DOHH2 (cell line): Measurements from ENCODE around the gene UPF3A.

Experiments used
- H3F3A ChIP-seq: fragments of 200-600 bp; sonication (generic), shearing (Covaris generic); 2 replicates; pipeline ENCODE4 v1.6.0; 2016; ENCODE audit warnings: antibody characterized with exemption, mild to moderate bottlenecking; ENCODE audit not compliant: control insufficient read depth, insufficient read depth
- H3K27ac ChIP-seq: fragments of 200-600 bp; sonication (generic); 2 replicates; pipeline ENCODE4 v1.5.1; 2014; ENCODE audit warnings: low read depth, mild to moderate bottlenecking, low read length, moderate library complexity
- H3K27me3 ChIP-seq: fragments of 200-600 bp; sonication (generic); 2 replicates; pipeline ENCODE4 v1.6.1; 2014; ENCODE audit warnings: mild to moderate bottlenecking, low read length, mixed read lengths; ENCODE audit not compliant: control insufficient read depth
- H3K36me3 ChIP-seq: fragments of 200-600 bp; sonication (generic); 2 replicates; pipeline ENCODE4 v1.6.1; 2014; ENCODE audit warnings: mild to moderate bottlenecking, low read length, moderate library complexity, mixed read lengths; ENCODE audit not compliant: control insufficient read depth
- H3K4me1 ChIP-seq: fragments of 200-600 bp; sonication (generic); 2 replicates; pipeline ENCODE4 v1.6.1; 2014; ENCODE audit warnings: mild to moderate bottlenecking, low read length, mixed read lengths; ENCODE audit not compliant: control insufficient read depth
- H3K4me2 ChIP-seq: fragments of 200-600 bp; sonication (generic); 2 replicates; pipeline ENCODE4 v1.6.0; 2014; ENCODE audit warnings: mild to moderate bottlenecking, low read length, moderate library complexity
- H3K4me3 ChIP-seq: fragments of 200-600 bp; sonication (generic); 2 replicates; pipeline ENCODE4 v1.5.1; 2014; ENCODE audit warnings: mild to moderate bottlenecking, low read length, mixed read lengths
- H3K79me2 ChIP-seq: fragments of 200-600 bp; sonication (generic); 2 replicates; pipeline ENCODE4 v1.6.1; 2014; ENCODE audit warnings: mild to moderate bottlenecking, low read length, mixed read lengths; ENCODE audit not compliant: control insufficient read depth
- H3K9me2 ChIP-seq: fragments of 200-600 bp; sonication (generic); replicated peaks from 2 replicates; pipeline ENCODE4 v1.6.1; 2014; ENCODE audit warnings: mild to moderate bottlenecking, low read length, mixed read lengths; ENCODE audit not compliant: control insufficient read depth
- H3K9me3 ChIP-seq: fragments of 200-600 bp; sonication (generic); 2 replicates; pipeline ENCODE4 v1.6.1; 2014; ENCODE audit warnings: antibody characterized with exemption, low read length, mixed read lengths; ENCODE audit not compliant: control insufficient read depth, insufficient read depth
- H4K20me1 ChIP-seq: fragments of 200-600 bp; sonication (generic); 2 replicates; pipeline ENCODE4 v1.6.0; 2014; ENCODE audit warnings: low read depth, mild to moderate bottlenecking, antibody characterized with exemption, low read length, moderate library complexity; ENCODE audit not compliant: control insufficient read depth, insufficient read depth
- EZH2phosphoT487 ChIP-seq: fragments of 200-600 bp; sonication (generic); IDR thresholded peaks from 2 replicates; pipeline ENCODE4 v1.6.1; 2017; ENCODE audit warnings: borderline replicate concordance, mild to moderate bottlenecking, antibody characterized with exemption, low read length, moderate library complexity, mixed read lengths
- TF ChIP-seq, protein P1 (sequence below): fragments of 200-600 bp; sonication (generic); IDR thresholded peaks from one replicate; pipeline ENCODE4 v1.5.1; 2014; ENCODE audit warnings: antibody characterized with exemption, mild to moderate bottlenecking, low read depth, low read length; ENCODE audit not compliant: poor library complexity, severe bottlenecking

The UPF3A gene

GRCh38 chr13:114237415-114238112, 43.8 kb upstream of the UPF3A start:
- Histone ChIP-seq H3F3A (no peaks in the 10 kb centered on the region), H3K36me3 (peaks cover 68% of the 10 kb centered on the region), H3K9me3 (no peaks in the 10 kb centered on the region), H3K4me1 (peaks cover 12% of the 10 kb centered on the region), H3K4me2 (no peak overlapping the region), H3K27me3 (no peaks in the 10 kb centered on the region), H3K27ac (no peak overlapping the region), H3K79me2 (peaks cover 26% of the 10 kb centered on the region), H4K20me1 (peaks cover 4% of the 10 kb centered on the region; the same call in 1 of the 2 replicates), H3K9me2 (no peaks in the 10 kb centered on the region), H3K4me3 (no peak overlapping the region)
- no peak for TF ChIP-seq EZH2phosphoT487
- TF ChIP-seq, protein P1, sequence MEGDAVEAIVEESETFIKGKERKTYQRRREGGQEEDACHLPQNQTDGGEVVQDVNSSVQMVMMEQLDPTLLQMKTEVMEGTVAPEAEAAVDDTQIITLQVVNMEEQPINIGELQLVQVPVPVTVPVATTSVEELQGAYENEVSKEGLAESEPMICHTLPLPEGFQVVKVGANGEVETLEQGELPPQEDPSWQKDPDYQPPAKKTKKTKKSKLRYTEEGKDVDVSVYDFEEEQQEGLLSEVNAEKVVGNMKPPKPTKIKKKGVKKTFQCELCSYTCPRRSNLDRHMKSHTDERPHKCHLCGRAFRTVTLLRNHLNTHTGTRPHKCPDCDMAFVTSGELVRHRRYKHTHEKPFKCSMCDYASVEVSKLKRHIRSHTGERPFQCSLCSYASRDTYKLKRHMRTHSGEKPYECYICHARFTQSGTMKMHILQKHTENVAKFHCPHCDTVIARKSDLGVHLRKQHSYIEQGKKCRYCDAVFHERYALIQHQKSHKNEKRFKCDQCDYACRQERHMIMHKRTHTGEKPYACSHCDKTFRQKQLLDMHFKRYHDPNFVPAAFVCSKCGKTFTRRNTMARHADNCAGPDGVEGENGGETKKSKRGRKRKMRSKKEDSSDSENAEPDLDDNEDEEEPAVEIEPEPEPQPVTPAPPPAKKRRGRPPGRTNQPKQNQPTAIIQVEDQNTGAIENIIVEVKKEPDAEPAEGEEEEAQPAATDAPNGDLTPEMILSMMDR, result no peak

GRCh38 chr13:114241918-114242317, 39.5 kb upstream of the UPF3A start:
- Histone ChIP-seq H3K27me3 (no peaks in the 10 kb centered on the region), H3K36me3 (peaks cover 97% of the 10 kb centered on the region), H3F3A (no peaks in the 10 kb centered on the region), H3K9me2 (no peaks in the 10 kb centered on the region), H3K79me2 (peaks cover 6% of the 10 kb centered on the region), H3K27ac (no peak overlapping the region), H3K4me2 (no peak overlapping the region), H4K20me1 (no peaks in the 10 kb centered on the region), H3K4me3 (no peak overlapping the region), H3K4me1 (no peaks in the 10 kb centered on the region), H3K9me3 (no peaks in the 10 kb centered on the region)
- TF ChIP-seq, protein P1, result no peak
- no peak for TF ChIP-seq EZH2phosphoT487

DNA sequence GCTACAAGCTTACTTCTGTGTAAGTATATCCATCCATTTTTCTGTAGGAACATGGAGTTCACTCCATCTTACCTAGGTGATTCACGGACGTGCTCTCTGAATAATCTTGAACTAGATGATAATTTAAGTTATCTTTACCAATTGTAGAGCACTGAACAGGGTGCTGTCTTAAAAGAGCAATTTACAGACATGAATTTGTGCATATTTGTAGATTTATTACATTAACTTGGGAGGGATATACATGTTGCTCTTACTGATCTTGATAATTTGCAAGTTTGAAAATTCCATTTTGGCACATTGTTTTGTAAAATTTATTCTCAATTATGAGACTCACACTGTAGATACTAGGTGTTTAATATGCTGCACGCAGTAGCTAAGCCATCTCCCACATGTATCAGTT, 37.4 kb upstream of the UPF3A start:
- H3K36me3 ChIP-seq, result peaks cover 94% of the 10 kb centered on the region
- H3K9me2 ChIP-seq, result no peaks in the 10 kb centered on the region
- no peak overlapping the region for H3K4me2 ChIP-seq
- H3K4me1 ChIP-seq, result no peaks in the 10 kb centered on the region
- no peaks in the 10 kb centered on the region for H3K79me2 ChIP-seq
- no peaks in the 10 kb centered on the region for H3F3A ChIP-seq
- no peak overlapping the region for H3K4me3 ChIP-seq
- no peaks in the 10 kb centered on the region for H3K27me3 ChIP-seq
- H4K20me1 ChIP-seq, result no peaks in the 10 kb centered on the region
- no peak overlapping the region for H3K27ac ChIP-seq
- TF ChIP-seq, protein P1, result no peak
- TF ChIP-seq EZH2phosphoT487, result no peak
- no peaks in the 10 kb centered on the region for H3K9me3 ChIP-seq

- Histone ChIP-seq H3K36me3 (peaks cover 94% of the 10 kb centered on the region), H3K4me3 (no peak overlapping the region), H3K9me3 (no peaks in the 10 kb centered on the region), H3K79me2 (no peaks in the 10 kb centered on the region), H3K27ac (no peak overlapping the region), H3K4me1 (no peaks in the 10 kb centered on the region), H4K20me1 (no peaks in the 10 kb centered on the region), H3K9me2 (no peaks in the 10 kb centered on the region), H3K4me2 (no peak overlapping the region), H3K27me3 (no peaks in the 10 kb centered on the region), H3F3A (no peaks in the 10 kb centered on the region)
- TF ChIP-seq, protein P1, result no peak
- no peak for TF ChIP-seq EZH2phosphoT487
Measured at GRCh38 chr13:114244637-114245036, 36.8 kb upstream of the UPF3A start.
